Omental fat pad (tissue), 4 donors: ENCODE results near the gene GUCD1. TPM values are rescaled to one million over a fixed set of nuclear protein-coding genes. Genes with fewer than 3 reads are reported as not detected.

Source experiments
- ATAC-seq: fragments of 150-250 bp; one replicate; pipeline ENCODE4 v1.9.1; 2016; ENCODE audit warnings: mild to moderate bottlenecking, moderate library complexity; ENCODE audit not compliant: low FRiP score
- DNase-seq: peaks from one replicate; pipeline ENCODE4 v3.0.0-alpha.2; 2019; ENCODE audit warnings: low spot score
- CTCF ChIP-seq, 3 donors: fragments of 450-650 bp; IDR thresholded peaks; one replicate each; pipeline ENCODE4 v1.5.1; 2016 to 2017; ENCODE audit warnings: antibody characterized with exemption in 3 of 3, mild to moderate bottlenecking in 3 of 3, moderate library complexity in 2 of 3
- total RNA-seq, 4 donors: library from RNA; depleted of rRNA; stranded (reverse); fragments of >200 nt; gene quantifications; one replicate each; pipeline ENCODE4 v1.1.0, GENCODE V29; 2016

The GUCD1 gene
- total RNA-seq, 4 donors from 2014 or later = 105 to 179 (median 171) TPM

GRCh38 chr22:24591286-24591830 is 36.4 kb upstream of the GUCD1 start:
- no peak for TF ChIP-seq CTCF (IDR thresholded peaks at IDR 0.05)
- no peak for ATAC-seq
- no peak for DNase-seq

DNA sequence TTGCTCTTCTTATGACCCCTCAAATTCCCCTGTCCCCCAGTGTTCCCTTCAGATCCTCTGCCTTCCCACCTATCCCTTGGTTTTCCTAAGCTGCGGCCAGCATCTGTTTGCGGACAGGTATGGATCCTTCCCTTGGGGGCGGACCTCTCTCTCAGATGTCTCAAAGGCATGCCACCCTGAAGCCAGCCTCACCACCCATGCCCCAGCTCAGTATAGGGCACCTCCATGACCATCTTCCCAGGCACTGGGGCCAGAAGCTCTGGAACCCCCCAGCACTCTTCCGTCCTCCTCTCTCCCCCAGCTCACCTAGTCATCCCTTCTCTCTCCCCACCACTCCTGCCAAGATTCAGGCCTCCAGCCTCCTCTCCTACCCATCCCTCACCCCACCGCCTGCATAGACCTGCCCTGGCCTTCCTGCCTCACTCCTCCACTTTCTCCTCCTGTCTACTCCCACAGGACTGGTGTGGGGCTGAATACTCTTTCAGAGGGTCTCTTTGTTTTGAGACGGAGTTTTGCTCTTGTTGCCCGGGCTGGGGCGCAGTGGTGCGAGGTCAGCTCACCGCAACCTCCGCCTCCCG is 35.7 kb upstream of the GUCD1 start:
- DNase-seq = no peak
- no peak for TF ChIP-seq CTCF (IDR thresholded peaks at IDR 0.05)
- no peak for ATAC-seq

DNA sequence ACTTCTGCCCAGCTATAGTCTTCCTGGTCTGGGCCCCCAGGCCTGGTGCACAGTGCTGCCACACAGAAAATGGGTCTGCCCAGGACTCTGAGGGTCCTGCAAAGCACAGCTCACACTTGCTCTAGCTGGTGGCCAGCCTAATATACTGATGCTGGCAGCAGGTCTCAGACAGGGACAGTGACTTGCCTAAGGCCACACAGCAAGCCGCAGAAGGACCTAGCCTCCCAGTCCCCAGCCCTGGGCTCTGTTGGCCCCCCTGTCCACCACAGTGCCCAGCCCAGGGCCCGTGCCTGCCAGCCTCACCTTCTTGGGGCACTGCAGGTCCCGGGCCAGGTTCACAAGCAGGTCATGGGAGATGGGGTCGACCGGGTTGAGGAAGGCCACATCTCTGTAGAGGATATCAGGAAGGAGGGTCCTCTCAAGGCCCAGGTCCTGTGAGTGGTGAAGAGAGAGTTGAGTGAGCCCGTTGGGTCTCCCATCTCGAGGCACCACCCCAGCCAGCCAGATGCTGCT is 34.6 kb upstream of the GUCD1 start:
- ATAC-seq = no peak
- no peak for TF ChIP-seq CTCF (IDR thresholded peaks at IDR 0.05)
- DNase-seq = no peak

- no peak for DNase-seq
- TF ChIP-seq CTCF (IDR thresholded peaks at IDR 0.05) = no peak
- no peak for ATAC-seq
These were observed 34.0 kb upstream of the GUCD1 start for GRCh38 chr22:24588757-24589481.

DNA sequence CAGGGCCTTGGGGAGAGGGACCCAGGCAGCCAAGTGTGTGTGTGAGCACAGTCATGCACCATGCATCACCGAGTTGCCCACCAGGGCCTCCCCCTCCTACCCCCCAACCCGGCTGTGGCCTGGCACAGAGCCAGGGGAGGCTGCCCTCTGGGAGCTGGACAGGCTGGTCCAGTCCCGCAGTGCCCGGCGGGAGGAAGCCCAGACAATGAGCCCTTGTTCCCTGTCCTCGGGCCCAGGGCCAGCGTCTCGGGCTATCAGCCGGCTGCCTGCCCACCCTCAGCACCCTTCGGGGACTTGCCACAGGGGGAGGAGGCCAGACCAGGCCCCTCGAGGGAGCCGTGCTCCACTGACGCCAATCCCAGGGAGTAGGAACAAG is 33.4 kb upstream of the GUCD1 start:
- TF ChIP-seq CTCF (IDR thresholded peaks at IDR 0.05) = no peak
- no peak for ATAC-seq
- no peak for DNase-seq

DNA sequence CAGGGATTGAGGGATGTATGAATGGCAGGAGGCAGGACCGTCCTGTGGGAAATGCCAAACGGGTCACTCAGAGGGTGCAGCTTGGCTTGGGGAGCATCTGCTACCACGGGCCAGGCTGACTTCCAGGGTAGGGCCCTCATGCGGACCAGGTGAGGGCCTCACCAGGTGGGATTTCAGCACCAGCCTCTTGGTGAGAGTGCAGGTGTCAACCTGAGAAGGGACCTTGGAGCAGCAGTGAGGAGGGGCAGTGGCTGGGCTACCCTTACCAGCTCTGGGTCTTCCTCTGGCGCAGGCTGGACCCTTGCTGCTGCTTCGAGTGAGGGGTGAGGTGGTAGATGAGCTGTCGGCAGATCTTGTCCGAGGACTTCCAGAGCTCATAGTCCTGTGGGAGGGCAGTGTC is 33.0 kb upstream of the GUCD1 start:
- no peak for DNase-seq
- no peak for TF ChIP-seq CTCF (IDR thresholded peaks at IDR 0.05)
- ATAC-seq = no peak

DNA sequence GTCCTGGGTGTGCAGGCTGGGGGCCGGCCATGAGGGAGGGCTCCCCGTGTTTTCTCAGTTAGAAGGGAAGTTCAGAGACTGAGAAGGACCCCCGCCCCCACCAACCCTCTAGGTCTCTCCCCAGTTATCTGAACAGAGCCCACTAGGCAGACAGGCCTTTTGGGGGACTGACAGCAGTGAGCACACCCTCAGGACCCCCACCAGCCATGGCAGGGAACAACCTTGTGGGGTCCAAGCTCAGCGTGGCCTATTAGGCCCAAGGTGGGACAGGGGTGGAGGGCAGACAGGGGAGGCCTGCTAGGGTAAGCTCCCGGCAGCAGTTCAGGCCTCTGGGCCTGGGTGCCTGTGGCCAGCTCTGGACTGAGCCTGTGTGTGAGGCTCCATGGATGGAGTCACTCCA is 32.3 kb upstream of the GUCD1 start:
- DNase-seq = no peak
- no peak for ATAC-seq
- no peak for TF ChIP-seq CTCF (IDR thresholded peaks at IDR 0.05)
